Measurements from ENCODE around the gene TMEFF2. TPM values are rescaled to one million over a fixed set of nuclear protein-coding genes. Genes with fewer than 3 reads are reported as not detected.
A peak's percentile ranks its signal among the peaks of the same experiment; 100 is the strongest.

The TMEFF2 gene
- polyA plus RNA-seq, 1 donor: 2.3 TPM

DNA sequence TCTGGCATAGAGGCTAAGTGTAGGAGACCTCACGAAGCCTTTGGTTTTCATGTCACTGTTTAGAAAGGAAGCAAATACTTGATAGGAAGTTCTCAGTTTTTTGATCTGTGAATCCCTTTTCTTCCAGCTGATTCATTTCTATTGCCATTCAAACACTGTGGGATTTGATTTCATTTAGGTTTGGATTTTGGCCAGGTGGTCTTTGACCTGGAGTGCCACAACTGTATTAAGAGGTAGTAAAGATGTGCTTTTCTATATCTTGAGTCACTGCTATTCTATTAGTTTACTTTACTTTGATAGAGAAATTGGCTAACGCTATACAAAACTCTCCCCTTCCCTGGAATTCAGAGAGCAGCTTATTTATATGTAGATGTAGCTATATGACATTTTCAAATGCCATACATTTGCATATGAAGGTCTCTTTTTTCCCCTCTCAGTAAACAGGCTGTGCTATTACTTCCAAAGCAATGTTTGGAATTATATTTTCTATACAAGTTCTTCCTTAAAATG, 215.5 kb downstream of the TMEFF2 start:
- WGBS (ENCODE audit: insufficient coverage, low lambda C conversion rate): 83% methylated on average over 1 of the region's 2 CpGs

GRCh38 chr2:191977754-191978153, 217.0 kb downstream of the TMEFF2 start:
- DNase-seq: no peak
- Histone ChIP-seq H3K27me3 (ENCODE audit: control insufficient read depth, insufficient read depth, low read length) (no peaks in the 10 kb centered on the region), H3K4me1 (ENCODE audit: control insufficient read depth, insufficient read depth, low read length) (no peaks in the 10 kb centered on the region), H3K4me3 (ENCODE audit: low read length) (no peak overlapping the region), H3K9me3 (ENCODE audit: control insufficient read depth, low read depth, low read length) (no peaks in the 10 kb centered on the region), H3K27ac (ENCODE audit: low read length) (no peak overlapping the region), H3K36me3 (ENCODE audit: control insufficient read depth, insufficient read depth, low read length) (no peaks in the 10 kb centered on the region)
- WGBS (ENCODE audit: insufficient coverage, low lambda C conversion rate): 100% methylated on average over 1 of the region's 1 CpG

More for the DNA sequence above, 215.5 kb downstream of the TMEFF2 start:
- no peak for DNase-seq
- Histone ChIP-seq H3K27ac (ENCODE audit: low read length) (no peak overlapping the region), H3K4me1 (ENCODE audit: control insufficient read depth, insufficient read depth, low read length) (no peaks in the 10 kb centered on the region), H3K4me3 (ENCODE audit: low read length) (no peak overlapping the region), H3K27me3 (ENCODE audit: control insufficient read depth, insufficient read depth, low read length) (no peaks in the 10 kb centered on the region), H3K9me3 (ENCODE audit: control insufficient read depth, low read depth, low read length) (no peaks in the 10 kb centered on the region), H3K36me3 (ENCODE audit: control insufficient read depth, insufficient read depth, low read length) (no peaks in the 10 kb centered on the region)

DNA sequence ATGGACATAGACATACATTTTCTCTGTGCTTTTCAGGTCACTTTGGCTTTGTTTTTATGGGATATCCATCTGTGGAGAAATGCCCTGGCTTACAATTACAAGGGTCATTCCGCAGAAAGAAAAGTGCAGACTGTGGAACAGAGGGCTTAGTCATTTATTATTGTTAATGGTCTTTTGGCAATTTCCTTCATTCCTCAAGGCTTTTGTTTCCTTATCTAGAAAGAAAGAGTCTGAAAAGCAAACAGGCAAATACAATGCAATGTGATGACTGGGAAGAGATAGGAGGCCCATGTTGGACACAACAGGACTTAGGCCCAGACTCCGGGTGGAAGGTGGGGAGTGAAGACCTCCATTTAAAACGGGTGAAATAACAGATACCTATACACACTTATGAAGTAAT, 218.3 kb downstream of the TMEFF2 start:
- Histone ChIP-seq H3K9me3 (ENCODE audit: control insufficient read depth, low read depth, low read length) (no peaks in the 10 kb centered on the region), H3K4me3 (ENCODE audit: low read length) (no peak overlapping the region), H3K4me1 (ENCODE audit: control insufficient read depth, insufficient read depth, low read length) (no peaks in the 10 kb centered on the region), H3K27me3 (ENCODE audit: control insufficient read depth, insufficient read depth, low read length) (no peaks in the 10 kb centered on the region), H3K36me3 (ENCODE audit: control insufficient read depth, insufficient read depth, low read length) (no peaks in the 10 kb centered on the region), H3K27ac (ENCODE audit: low read length) (no peak overlapping the region)
- no CpG with 5 or more reads among the region's 3 CpGs for WGBS (ENCODE audit: insufficient coverage, low lambda C conversion rate)
- DNase-seq: peak in 1 of 2 donors; percentile 8

GRCh38 chr2:191974676-191975075, 220.1 kb downstream of the TMEFF2 start:
- H3K9me3 ChIP-seq (ENCODE audit: control insufficient read depth, low read depth, low read length): no peaks in the 10 kb centered on the region
- H3K36me3 ChIP-seq (ENCODE audit: control insufficient read depth, insufficient read depth, low read length): no peaks in the 10 kb centered on the region
- H3K4me3 ChIP-seq (ENCODE audit: low read length): no peak overlapping the region
- DNase-seq: no peak
- no peak overlapping the region for H3K27ac ChIP-seq (ENCODE audit: low read length)
- no peaks in the 10 kb centered on the region for H3K4me1 ChIP-seq (ENCODE audit: control insufficient read depth, insufficient read depth, low read length)
- H3K27me3 ChIP-seq (ENCODE audit: control insufficient read depth, insufficient read depth, low read length): no peaks in the 10 kb centered on the region

DNA sequence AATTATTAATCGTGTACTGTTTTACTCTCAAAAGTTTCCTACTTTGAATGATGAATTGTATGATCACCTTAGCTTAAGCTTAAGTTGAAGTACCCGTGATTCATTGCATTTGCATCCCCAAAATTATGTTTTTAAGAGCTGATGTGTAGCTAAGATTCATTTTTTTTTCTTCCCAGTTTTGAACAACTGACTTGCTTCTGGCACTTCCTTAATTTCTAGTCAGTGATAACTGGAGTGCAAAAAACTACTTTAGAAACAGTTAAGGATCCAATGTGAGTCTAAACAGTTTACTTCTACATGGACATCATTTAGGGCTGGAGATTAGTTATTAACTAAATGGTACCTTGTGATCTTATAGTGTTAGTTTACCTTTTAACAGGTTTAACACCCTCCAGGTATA, 223.9 kb downstream of the TMEFF2 start:
- no peak overlapping the region for H3K4me3 ChIP-seq (ENCODE audit: low read length)
- no peaks in the 10 kb centered on the region for H3K36me3 ChIP-seq (ENCODE audit: control insufficient read depth, insufficient read depth, low read length)
- DNase-seq: peak in 1 of 2 donors; percentile 27
- H3K27ac ChIP-seq (ENCODE audit: low read length): no peak overlapping the region
- no peaks in the 10 kb centered on the region for H3K4me1 ChIP-seq (ENCODE audit: control insufficient read depth, insufficient read depth, low read length)
- H3K9me3 ChIP-seq (ENCODE audit: control insufficient read depth, low read depth, low read length): no peaks in the 10 kb centered on the region
- no peaks in the 10 kb centered on the region for H3K27me3 ChIP-seq (ENCODE audit: control insufficient read depth, insufficient read depth, low read length)
- WGBS (ENCODE audit: insufficient coverage, low lambda C conversion rate): 62% methylated on average over 2 of the region's 2 CpGs

- no peak for DNase-seq
- H3K9me3 ChIP-seq (ENCODE audit: control insufficient read depth, low read depth, low read length): no peaks in the 10 kb centered on the region
- no peak overlapping the region for H3K4me3 ChIP-seq (ENCODE audit: low read length)
- 40% methylated on average over 1 of the region's 2 CpGs for WGBS (ENCODE audit: insufficient coverage, low lambda C conversion rate)
- no peaks in the 10 kb centered on the region for H3K4me1 ChIP-seq (ENCODE audit: control insufficient read depth, insufficient read depth, low read length)
- no peak overlapping the region for H3K27ac ChIP-seq (ENCODE audit: low read length)
- no peaks in the 10 kb centered on the region for H3K36me3 ChIP-seq (ENCODE audit: control insufficient read depth, insufficient read depth, low read length)
- no peaks in the 10 kb centered on the region for H3K27me3 ChIP-seq (ENCODE audit: control insufficient read depth, insufficient read depth, low read length)
These were observed 226.6 kb downstream of the TMEFF2 start for GRCh38 chr2:191968120-191968519.

GRCh38 chr2:191965733-191966132, 229.0 kb downstream of the TMEFF2 start:
- H3K9me3 ChIP-seq (ENCODE audit: control insufficient read depth, low read depth, low read length): no peaks in the 10 kb centered on the region
- no peak overlapping the region for H3K4me3 ChIP-seq (ENCODE audit: low read length)
- no peak for DNase-seq
- H3K27ac ChIP-seq (ENCODE audit: low read length): no peak overlapping the region
- H3K36me3 ChIP-seq (ENCODE audit: control insufficient read depth, insufficient read depth, low read length): no peaks in the 10 kb centered on the region
- H3K27me3 ChIP-seq (ENCODE audit: control insufficient read depth, insufficient read depth, low read length): no peaks in the 10 kb centered on the region
- no peaks in the 10 kb centered on the region for H3K4me1 ChIP-seq (ENCODE audit: control insufficient read depth, insufficient read depth, low read length)
- 88% methylated on average over 4 of the region's 4 CpGs for WGBS (ENCODE audit: insufficient coverage, low lambda C conversion rate)

GRCh38 chr2:191961556-191961955, 233.2 kb downstream of the TMEFF2 start:
- no peak overlapping the region for H3K4me3 ChIP-seq (ENCODE audit: low read length)
- WGBS (ENCODE audit: insufficient coverage, low lambda C conversion rate): no CpG with 5 or more reads among the region's 1 CpG
- no peak overlapping the region for H3K27ac ChIP-seq (ENCODE audit: low read length)
- no peaks in the 10 kb centered on the region for H3K4me1 ChIP-seq (ENCODE audit: control insufficient read depth, insufficient read depth, low read length)
- H3K27me3 ChIP-seq (ENCODE audit: control insufficient read depth, insufficient read depth, low read length): no peaks in the 10 kb centered on the region
- peak in 1 of 2 donors; percentile 11 for DNase-seq
- H3K36me3 ChIP-seq (ENCODE audit: control insufficient read depth, insufficient read depth, low read length): no peaks in the 10 kb centered on the region
- H3K9me3 ChIP-seq (ENCODE audit: control insufficient read depth, low read depth, low read length): no peaks in the 10 kb centered on the region

- no peaks in the 10 kb centered on the region for H3K36me3 ChIP-seq (ENCODE audit: control insufficient read depth, insufficient read depth, low read length)
- no peak overlapping the region for H3K27ac ChIP-seq (ENCODE audit: low read length)
- no peaks in the 10 kb centered on the region for H3K27me3 ChIP-seq (ENCODE audit: control insufficient read depth, insufficient read depth, low read length)
- no peak overlapping the region for H3K4me3 ChIP-seq (ENCODE audit: low read length)
- H3K9me3 ChIP-seq (ENCODE audit: control insufficient read depth, low read depth, low read length): no peaks in the 10 kb centered on the region
- H3K4me1 ChIP-seq (ENCODE audit: control insufficient read depth, insufficient read depth, low read length): no peaks in the 10 kb centered on the region
- no peak for DNase-seq
These were observed 235.5 kb downstream of the TMEFF2 start for GRCh38 chr2:191959209-191959608.

DNA sequence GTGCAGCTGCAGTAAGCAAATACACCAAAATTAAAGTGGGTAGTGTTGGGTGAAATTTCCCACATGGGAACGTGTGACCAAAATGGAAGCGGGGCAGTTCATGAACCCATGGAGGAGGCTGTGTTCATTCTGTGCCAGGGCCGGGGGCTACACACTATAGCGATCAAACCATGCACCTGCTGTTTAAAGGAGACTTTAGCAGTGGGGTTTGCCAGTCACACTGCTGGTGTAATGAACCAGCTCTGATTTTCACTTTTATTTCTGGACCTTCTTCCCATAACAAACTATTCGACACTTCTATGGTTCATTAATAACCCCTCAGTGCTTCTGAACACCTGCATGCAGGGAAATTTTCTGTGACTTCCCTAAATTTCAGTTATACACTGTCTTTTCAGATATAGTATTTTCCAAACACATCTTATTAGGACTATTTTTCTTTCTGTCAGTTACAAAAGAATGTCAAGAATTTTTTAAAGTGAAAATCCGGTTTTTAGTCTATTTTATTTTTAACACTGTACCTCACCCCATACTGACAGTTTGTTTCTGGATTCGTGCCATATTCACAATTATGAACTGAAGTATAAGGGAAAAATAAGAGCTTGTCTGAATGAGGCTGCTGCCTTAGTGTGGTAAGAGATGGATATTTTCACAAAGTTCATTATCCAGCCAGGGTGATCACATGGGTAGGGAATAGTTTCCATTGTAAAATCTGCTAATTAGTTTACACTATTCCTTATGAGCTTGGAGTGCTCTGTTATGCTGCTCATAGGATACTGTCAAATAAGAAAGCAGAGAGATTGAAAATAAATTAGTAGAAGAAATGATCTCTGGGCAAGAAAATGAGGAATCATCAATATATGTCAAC, 236.5 kb downstream of the TMEFF2 start:
- WGBS (ENCODE audit: insufficient coverage, low lambda C conversion rate): 78% methylated on average over 4 of the region's 7 CpGs
- H3K9me3 ChIP-seq (ENCODE audit: control insufficient read depth, low read depth, low read length): no peaks in the 10 kb centered on the region
- H3K4me3 ChIP-seq (ENCODE audit: low read length): no peak overlapping the region
- DNase-seq: no peak
- H3K27ac ChIP-seq (ENCODE audit: low read length): no peak overlapping the region
- H3K27me3 ChIP-seq (ENCODE audit: control insufficient read depth, insufficient read depth, low read length): no peaks in the 10 kb centered on the region
- no peaks in the 10 kb centered on the region for H3K36me3 ChIP-seq (ENCODE audit: control insufficient read depth, insufficient read depth, low read length)
- H3K4me1 ChIP-seq (ENCODE audit: control insufficient read depth, insufficient read depth, low read length): no peaks in the 10 kb centered on the region

- no peak for DNase-seq
- WGBS (ENCODE audit: insufficient coverage, low lambda C conversion rate): 50% methylated on average over 2 of the region's 2 CpGs
- no peaks in the 10 kb centered on the region for H3K36me3 ChIP-seq (ENCODE audit: control insufficient read depth, insufficient read depth, low read length)
- H3K4me3 ChIP-seq (ENCODE audit: low read length): no peak overlapping the region
- no peak overlapping the region for H3K27ac ChIP-seq (ENCODE audit: low read length)
- H3K27me3 ChIP-seq (ENCODE audit: control insufficient read depth, insufficient read depth, low read length): no peaks in the 10 kb centered on the region
- no peaks in the 10 kb centered on the region for H3K9me3 ChIP-seq (ENCODE audit: control insufficient read depth, low read depth, low read length)
- H3K4me1 ChIP-seq (ENCODE audit: control insufficient read depth, insufficient read depth, low read length): no peaks in the 10 kb centered on the region
These were observed 240.3 kb downstream of the TMEFF2 start for GRCh38 chr2:191954451-191954850.
